ENCODE measurements around the gene PARD6B.

Gene PARD6B

GRCh38 chr20:50731055-50731929, at the start of gene PARD6B:
Gene PARD6B (plus strand): TSS chr20:50731580. CDS start chr20:50731787, 207 bp downstream.
- in situ Hi-C loops (cut with HindIII; ENCODE audit: low pct_unique_long_range_greater_than_20kb, low sequenced_read_pairs) = no loop called here
- peak; percentile 98 to 100 for DNase-seq (ENCODE audit: low read depth in 1 of 2, low spot score in 1 of 2)
- TF ChIP-seq JUND (IDR thresholded peaks at IDR 0.05; ENCODE audit: low read depth) = no peak

GRCh38 chr20:50682065-50682464, 49.3 kb upstream of the PARD6B start:
- DNase-seq (ENCODE audit: low read depth in 1 of 2, low spot score in 1 of 2) = no peak
- in situ Hi-C loops (cut with HindIII; ENCODE audit: low pct_unique_long_range_greater_than_20kb, low sequenced_read_pairs) = no loop called here
- no peak for TF ChIP-seq JUND (IDR thresholded peaks at IDR 0.05; ENCODE audit: low read depth)

GRCh38 chr20:50682947-50683530, 48.3 kb upstream of the PARD6B start:
- no peak for DNase-seq (ENCODE audit: low read depth in 1 of 2, low spot score in 1 of 2)
- in situ Hi-C loops (cut with HindIII; ENCODE audit: low pct_unique_long_range_greater_than_20kb, low sequenced_read_pairs) = no loop called here
- TF ChIP-seq JUND (IDR thresholded peaks at IDR 0.05; ENCODE audit: low read depth) = no peak

- no peak for DNase-seq (ENCODE audit: low read depth in 1 of 2, low spot score in 1 of 2)
- no peak for TF ChIP-seq JUND (IDR thresholded peaks at IDR 0.05; ENCODE audit: low read depth)
- in situ Hi-C loops (cut with HindIII; ENCODE audit: low pct_unique_long_range_greater_than_20kb, low sequenced_read_pairs) = no loop called here
Measured at GRCh38 chr20:50683570-50683969, 47.8 kb upstream of the PARD6B start.

- TF ChIP-seq JUND (IDR thresholded peaks at IDR 0.05; ENCODE audit: low read depth) = no peak
- in situ Hi-C loops (cut with HindIII; ENCODE audit: low pct_unique_long_range_greater_than_20kb, low sequenced_read_pairs) = no loop called here
- DNase-seq (ENCODE audit: low read depth in 1 of 2, low spot score in 1 of 2) = no peak
Measured at GRCh38 chr20:50686821-50687220, 44.6 kb upstream of the PARD6B start.

GRCh38 chr20:50688256-50688975, 43.0 kb upstream of the PARD6B start:
- TF ChIP-seq JUND (IDR thresholded peaks at IDR 0.05; ENCODE audit: low read depth) = no peak
- in situ Hi-C loops (cut with HindIII; ENCODE audit: low pct_unique_long_range_greater_than_20kb, low sequenced_read_pairs) = no loop called here

GRCh38 chr20:50689864-50690649, 41.3 kb upstream of the PARD6B start:
- DNase-seq (ENCODE audit: low read depth in 1 of 2, low spot score in 1 of 2) = no peak
- no peak for TF ChIP-seq JUND (IDR thresholded peaks at IDR 0.05; ENCODE audit: low read depth)
- in situ Hi-C loops (cut with HindIII; ENCODE audit: low pct_unique_long_range_greater_than_20kb, low sequenced_read_pairs) = no loop called here

More at GRCh38 chr20:50688256-50688975, 43.0 kb upstream of the PARD6B start:
- DNase-seq (ENCODE audit: low read depth in 1 of 2, low spot score in 1 of 2) = no peak

GRCh38 chr20:50690650-50691572, 40.5 kb upstream of the PARD6B start, which contains the start of gene RIPOR3:
Gene RIPOR3 (minus strand): TSS chr20:50691542. CDS start chr20:50691128, 414 bp downstream.
- in situ Hi-C loops (cut with HindIII; ENCODE audit: low pct_unique_long_range_greater_than_20kb, low sequenced_read_pairs) = no loop called here
- TF ChIP-seq JUND (IDR thresholded peaks at IDR 0.05; ENCODE audit: low read depth) = no peak
- DNase-seq (ENCODE audit: low read depth in 1 of 2, low spot score in 1 of 2) = no peak

GRCh38 chr20:50691573-50692551, 39.5 kb upstream of the PARD6B start:
- no peak for DNase-seq (ENCODE audit: low read depth in 1 of 2, low spot score in 1 of 2)
- TF ChIP-seq JUND (IDR thresholded peaks at IDR 0.05; ENCODE audit: low read depth) = no peak
- in situ Hi-C loops (cut with HindIII; ENCODE audit: low pct_unique_long_range_greater_than_20kb, low sequenced_read_pairs) = no loop called here

GRCh38 chr20:50692552-50692933, 38.8 kb upstream of the PARD6B start:
- TF ChIP-seq JUND (IDR thresholded peaks at IDR 0.05; ENCODE audit: low read depth) = no peak
- in situ Hi-C loops (cut with HindIII; ENCODE audit: low pct_unique_long_range_greater_than_20kb, low sequenced_read_pairs) = no loop called here
- no peak for DNase-seq (ENCODE audit: low read depth in 1 of 2, low spot score in 1 of 2)

Data from T47D (cell line).